Breast epithelium (tissue), 3 donors: Measurements from ENCODE around the gene PLXNA2.

Source experiments
- CTCF ChIP-seq, 3 donors: fragments of 450-650 bp; IDR thresholded peaks; one replicate each; pipeline ENCODE4 v1.5.1; 2016 to 2017; ENCODE audit warnings: antibody characterized with exemption in 3 of 3, mild to moderate bottlenecking in 3 of 3, moderate library complexity in 3 of 3
- POLR2A ChIP-seq: fragments of 450-650 bp; IDR thresholded peaks from one replicate; pipeline ENCODE4 v1.6.1; 2016; ENCODE audit warnings: antibody characterized with exemption, mild to moderate bottlenecking, moderate library complexity

- TF ChIP-seq CTCF (IDR thresholded peaks at IDR 0.05), result no peak
- TF ChIP-seq POLR2A, result no peak
Observed at GRCh38 chr1:208219098-208219658, 25.0 kb downstream of the PLXNA2 start.
